HG02943 (cell line): Measurements from ENCODE around the gene SERPIND1.
"Not testable (repeated sequence)": the region's sequence is repeated elsewhere in the genome, so short reads cannot be mapped to it uniquely, and the experiment has no call there.

Source experiments
- ATAC-seq: cut with Tn5 transposase; IDR thresholded peaks from one replicate; pipeline ENCODE4 v1.9.1; 2021; ENCODE audit warnings: mild to moderate bottlenecking, low read depth, moderate library complexity; ENCODE audit not compliant: unreplicated experiment

The SERPIND1 gene

GRCh38 chr22:20811171-20811570, 37.3 kb downstream of the SERPIND1 start:
- ATAC-seq, result no peak

GRCh38 chr22:20811971-20812660, 38.2 kb downstream of the SERPIND1 start:
- no peak for ATAC-seq

- ATAC-seq, result no peak
Measured at GRCh38 chr22:20813056-20813455, 39.1 kb downstream of the SERPIND1 start.

GRCh38 chr22:20814221-20814808, 40.4 kb downstream of the SERPIND1 start:
- no peak for ATAC-seq

DNA sequence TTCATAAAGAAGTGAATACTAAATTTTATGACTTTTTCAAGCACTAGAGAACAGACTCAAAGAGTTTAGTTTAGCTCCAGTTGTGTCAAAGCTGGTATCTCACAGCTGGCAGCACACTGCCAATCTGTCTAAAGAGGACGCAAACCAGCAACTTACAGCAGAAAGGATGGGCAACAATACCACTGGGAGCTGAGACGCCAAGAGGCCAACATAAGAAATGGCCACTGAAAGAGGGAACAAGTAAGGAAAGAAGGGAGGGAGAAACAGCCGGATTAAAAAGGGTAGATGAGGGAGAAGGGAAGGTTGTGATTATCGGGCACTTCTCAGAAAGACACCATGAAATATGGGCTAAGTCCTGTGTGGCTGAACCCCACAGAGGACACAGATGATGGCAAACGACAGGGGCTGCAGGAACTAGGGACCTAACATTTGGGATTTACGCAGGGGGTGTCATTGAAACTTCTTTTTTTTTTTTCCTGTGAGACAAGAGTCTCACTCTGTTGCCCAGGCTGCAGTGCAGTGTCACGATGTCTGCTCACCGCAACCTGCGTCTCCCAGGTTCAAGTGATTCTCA, 41.7 kb downstream of the SERPIND1 start:
- no peak for ATAC-seq

GRCh38 chr22:20816559-20816958, 42.6 kb downstream of the SERPIND1 start:
- no peak for ATAC-seq

GRCh38 chr22:20818471-20818870, 44.6 kb downstream of the SERPIND1 start:
- no peak for ATAC-seq

GRCh38 chr22:20819471-20819870, 45.6 kb downstream of the SERPIND1 start:
- ATAC-seq, result no peak

DNA sequence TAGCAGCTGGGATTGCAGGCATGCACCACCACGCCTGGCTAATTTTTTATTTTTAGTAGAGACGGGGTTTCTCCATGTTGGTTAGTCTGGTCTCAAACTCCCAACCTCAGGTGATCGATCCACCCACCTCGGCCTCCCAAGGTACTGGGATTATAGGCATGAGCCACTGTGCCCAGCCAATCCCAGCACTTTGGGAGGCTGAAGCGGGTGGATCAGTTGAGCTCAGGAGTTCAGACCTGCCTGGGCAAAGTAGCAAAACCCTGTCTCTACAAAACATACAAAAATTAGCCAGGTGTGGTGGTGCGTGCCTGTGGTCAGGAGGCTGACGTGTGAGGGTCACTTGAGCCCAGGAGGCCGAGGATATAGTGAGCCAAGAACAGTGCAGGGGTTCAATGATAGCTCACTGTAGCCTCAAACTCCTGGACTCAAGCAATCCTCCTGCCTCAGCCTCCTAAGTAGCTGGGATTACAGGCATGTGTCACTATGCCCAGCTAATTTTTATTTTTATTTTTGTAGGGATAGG, 47.9 kb downstream of the SERPIND1 start:
- ATAC-seq, result not testable (repeated sequence)

GRCh38 chr22:20822240-20822639, 48.3 kb downstream of the SERPIND1 start:
- ATAC-seq, result no peak

- ATAC-seq, result no peak
Measured at GRCh38 chr22:20823264-20823663, 49.4 kb downstream of the SERPIND1 start.

DNA sequence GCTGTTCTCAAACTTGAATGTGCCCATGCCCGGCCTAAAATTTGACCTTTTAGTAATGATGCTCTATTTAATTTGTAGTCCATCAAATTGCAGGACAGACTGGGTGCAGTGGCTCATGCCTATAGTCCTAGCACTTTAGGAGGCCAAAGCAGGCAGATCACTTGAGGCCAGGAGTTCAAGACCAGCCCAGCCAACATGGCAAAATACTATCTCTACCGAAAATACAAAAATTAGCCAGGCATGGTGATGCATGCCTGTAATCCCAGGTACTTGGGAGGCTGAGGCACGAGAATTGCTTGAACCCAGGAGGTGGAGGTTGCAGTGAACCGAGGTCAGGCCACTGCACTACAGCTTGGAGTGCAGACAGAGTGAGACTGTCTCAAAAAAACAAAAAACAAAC, 51.3 kb downstream of the SERPIND1 start:
- ATAC-seq, result not testable (repeated sequence)

DNA sequence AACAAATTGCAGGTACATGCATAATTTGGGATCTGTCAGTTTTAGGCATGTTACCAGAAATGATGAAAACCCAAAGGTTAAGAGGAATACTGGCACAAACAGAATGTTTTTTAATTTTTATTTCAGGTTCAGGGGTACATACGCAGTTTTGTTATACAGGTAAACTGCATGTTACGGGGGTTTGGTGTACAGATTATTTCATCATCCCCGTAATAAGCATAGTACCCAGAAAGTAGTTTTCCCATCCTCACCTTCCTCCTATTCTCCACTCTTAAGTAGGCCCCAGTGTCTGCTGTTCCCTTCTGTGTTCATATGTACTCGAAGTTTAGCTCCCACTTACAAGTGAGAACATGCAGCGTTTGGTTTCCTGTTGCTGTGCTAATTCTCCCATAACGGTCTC, 51.7 kb downstream of the SERPIND1 start:
- ATAC-seq, result no peak

DNA sequence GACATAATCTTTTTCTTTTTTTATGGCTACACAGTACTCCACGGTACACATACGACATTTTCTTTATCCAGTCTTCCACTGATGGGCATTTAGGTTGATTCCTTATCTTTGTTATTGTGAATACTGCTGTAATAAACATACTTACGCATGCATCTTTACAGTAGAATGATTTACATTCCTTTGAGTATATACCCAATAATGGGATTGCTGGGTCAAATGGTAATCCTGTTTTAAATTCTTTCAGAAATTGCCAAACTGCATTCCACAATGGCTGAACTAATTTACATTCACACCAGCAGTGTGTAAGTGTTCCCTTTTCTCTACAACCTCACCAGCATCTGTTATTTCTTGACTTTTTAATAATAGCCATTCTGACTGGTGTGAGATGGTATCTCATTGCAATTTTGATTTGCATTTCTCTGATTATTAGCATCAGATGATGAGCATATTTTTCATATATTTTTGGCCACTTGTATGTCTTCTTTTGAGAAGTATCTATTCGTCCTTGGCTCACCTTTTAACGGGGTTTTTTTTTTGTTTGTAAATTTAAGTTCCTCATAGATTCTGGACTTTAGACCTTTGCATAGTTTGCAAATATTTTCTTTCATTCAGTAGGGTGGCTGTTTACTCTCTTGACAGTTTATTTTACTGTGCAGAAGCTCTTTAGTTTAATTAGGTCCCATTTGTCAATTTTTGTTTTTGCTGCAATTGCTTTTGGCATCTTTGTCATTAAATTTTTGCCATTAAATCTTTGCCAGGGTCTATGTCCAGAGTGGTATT, 52.6 kb downstream of the SERPIND1 start:
- ATAC-seq, result not testable (repeated sequence)

- ATAC-seq, result no peak
Measured at GRCh38 chr22:20829491-20830134, 55.7 kb downstream of the SERPIND1 start.

GRCh38 chr22:20833225-20833665, 59.3 kb downstream of the SERPIND1 start:
- ATAC-seq, result no peak

DNA sequence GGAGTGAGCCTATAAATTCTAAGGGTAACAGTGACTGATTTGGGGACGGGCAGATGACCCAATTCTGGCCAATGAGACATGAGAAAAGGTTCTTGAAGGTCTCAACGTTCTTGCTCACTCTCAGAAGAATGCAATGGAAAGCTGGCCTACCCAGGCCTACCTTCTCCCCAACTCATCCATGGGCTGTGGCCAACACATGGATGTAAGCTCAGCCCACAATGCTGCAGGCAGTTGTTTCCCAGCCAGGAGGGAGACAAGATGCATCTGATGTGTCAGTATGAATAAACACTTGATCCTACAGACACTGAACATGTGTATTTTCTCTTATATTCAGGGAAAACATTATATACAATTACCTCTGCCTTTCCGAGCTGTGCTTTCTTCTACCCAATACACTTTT, 60.3 kb downstream of the SERPIND1 start:
- no peak for ATAC-seq

DNA sequence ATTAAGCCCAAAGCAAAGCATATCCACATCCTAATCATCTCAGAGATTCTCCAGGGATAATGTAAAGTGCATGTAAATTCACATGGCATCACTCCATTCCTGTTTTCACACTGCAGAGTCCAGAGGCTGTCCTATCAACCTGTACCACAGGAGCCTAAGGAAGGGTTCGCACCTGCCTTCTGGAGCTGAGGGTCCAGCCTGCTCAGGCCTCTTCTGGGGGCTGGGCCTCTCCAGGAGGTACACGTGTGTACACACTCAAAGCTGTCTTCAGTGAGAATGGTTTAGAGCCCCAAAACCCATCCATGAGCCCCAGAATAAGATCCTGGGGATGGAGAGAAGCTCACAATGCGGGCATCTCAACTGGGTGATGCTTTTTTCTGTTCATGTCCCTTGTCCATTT, 60.8 kb downstream of the SERPIND1 start:
- ATAC-seq, result no peak
